Stimulated activated CD8-positive, alpha-beta memory T cell treated with anti-CD3 and anti-CD28 coated beads, Interleukin-15, amount 100 ng/mL, for 4 hours (primary cell): Measurements from ENCODE around the gene KLHDC7B.
"Not testable (repeated sequence)": the region's sequence is repeated elsewhere in the genome, so short reads cannot be mapped to it uniquely, and the experiment has no call there.

Experiments used
- DNase-seq, 2 donors: peaks; one replicate each; pipeline ENCODE4 v3.0.0-alpha.2; 2020; ENCODE audit warnings: low read depth in 2 of 2

Gene KLHDC7B

GRCh38 chr22:50517495-50518260 is 28.0 kb upstream of the KLHDC7B start:
- DNase-seq = no peak

- DNase-seq = no peak
Measured at GRCh38 chr22:50518606-50519005, 27.1 kb upstream of the KLHDC7B start.

- no peak for DNase-seq
Measured at GRCh38 chr22:50519151-50519550, 26.5 kb upstream of the KLHDC7B start.

- not testable (repeated sequence) for DNase-seq
Measured at GRCh38 chr22:50520184-50520583, 25.5 kb upstream of the KLHDC7B start.

- no peak for DNase-seq
Measured at GRCh38 chr22:50520826-50521453, 24.8 kb upstream of the KLHDC7B start.

- no peak for DNase-seq
Measured at GRCh38 chr22:50521710-50522109, 24.0 kb upstream of the KLHDC7B start.

GRCh38 chr22:50522208-50522805 is 23.4 kb upstream of the KLHDC7B start:
- no peak for DNase-seq

GRCh38 chr22:50522806-50523438 is 22.8 kb upstream of the KLHDC7B start:
- no peak for DNase-seq

GRCh38 chr22:50523458-50523805 is 22.3 kb upstream of the KLHDC7B start:
- DNase-seq = no peak

- DNase-seq = no peak
Measured at GRCh38 chr22:50523806-50524675, 21.7 kb upstream of the KLHDC7B start.

- no peak for DNase-seq
Measured at GRCh38 chr22:50524676-50525103, 21.0 kb upstream of the KLHDC7B start.

GRCh38 chr22:50525104-50525857 is 20.4 kb upstream of the KLHDC7B start, which contains the start of gene SCO2:
Gene SCO2, minus strand, starts transcription at chr22:50525598. Its CDS starts 1,187 bp downstream, at chr22:50524411.
- DNase-seq = peak; percentile 96 to 97

- no peak for DNase-seq
Measured at GRCh38 chr22:50525858-50526107, 19.9 kb upstream of the KLHDC7B start.

GRCh38 chr22:50526108-50526833 is 19.4 kb upstream of the KLHDC7B start:
- DNase-seq = peak; percentile 70 to 71

- no peak for DNase-seq
Measured at GRCh38 chr22:50526834-50527801, 18.6 kb upstream of the KLHDC7B start.

- DNase-seq = no peak
Measured at GRCh38 chr22:50527921-50528681, 17.6 kb upstream of the KLHDC7B start.

- no peak for DNase-seq
Measured at GRCh38 chr22:50528682-50529415, 16.9 kb upstream of the KLHDC7B start.

GRCh38 chr22:50529416-50529896 is 16.2 kb upstream of the KLHDC7B start:
- DNase-seq = no peak
